Measurements from ENCODE around the gene CERT1. TPM values are rescaled to one million over a fixed set of nuclear protein-coding genes. Genes with fewer than 3 reads are reported as not detected.
A peak's percentile ranks its signal among the peaks of the same experiment; 100 is the strongest.
"Not testable (repeated sequence)": the region's sequence is repeated elsewhere in the genome, so short reads cannot be mapped to it uniquely, and the experiment has no call there.

CERT1 gene
- polyA plus RNA-seq, 4 donors = 54.0 to 64.9 (median 62.2) TPM

GRCh38 chr5:75524071-75524470, 12.6 kb upstream of the CERT1 start:
- no peak for DNase-seq (ENCODE audit: low read depth in 4 of 4, low spot score in 3 of 4)

- no peak for DNase-seq (ENCODE audit: low read depth in 4 of 4, low spot score in 3 of 4)
Measured at GRCh38 chr5:75523275-75523674, 11.8 kb upstream of the CERT1 start.

- no peak for DNase-seq (ENCODE audit: low read depth in 4 of 4, low spot score in 3 of 4)
Measured at GRCh38 chr5:75522542-75522941, 11.1 kb upstream of the CERT1 start.

GRCh38 chr5:75522025-75522424, 10.6 kb upstream of the CERT1 start:
- no peak for DNase-seq (ENCODE audit: low read depth in 4 of 4, low spot score in 3 of 4)

GRCh38 chr5:75521195-75521594, 9.8 kb upstream of the CERT1 start:
- DNase-seq (ENCODE audit: low read depth in 4 of 4, low spot score in 3 of 4) = no peak

- DNase-seq (ENCODE audit: low read depth in 4 of 4, low spot score in 3 of 4) = no peak
Measured at GRCh38 chr5:75519761-75520160, 8.3 kb upstream of the CERT1 start.

- no peak for DNase-seq (ENCODE audit: low read depth in 4 of 4, low spot score in 3 of 4)
Measured at GRCh38 chr5:75514323-75514722, 2.9 kb upstream of the CERT1 start.

GRCh38 chr5:75513841-75514240, 2.4 kb upstream of the CERT1 start:
- no peak for DNase-seq (ENCODE audit: low read depth in 4 of 4, low spot score in 3 of 4)

- no peak for DNase-seq (ENCODE audit: low read depth in 4 of 4, low spot score in 3 of 4)
Measured at GRCh38 chr5:75512383-75513074, 1.1 kb upstream of the CERT1 start.

- DNase-seq (ENCODE audit: low read depth in 4 of 4, low spot score in 3 of 4) = peak in 2 of 4 donors; percentile 30 to 60
Measured at GRCh38 chr5:75510836-75511434, 494 bp downstream of the CERT1 start.

- peak in 2 of 4 donors; percentile 18 to 32 for DNase-seq (ENCODE audit: low read depth in 4 of 4, low spot score in 3 of 4)
Measured at GRCh38 chr5:75510417-75510835, 1.0 kb downstream of the CERT1 start.

GRCh38 chr5:75509956-75510355, 1.5 kb downstream of the CERT1 start:
- DNase-seq (ENCODE audit: low read depth in 4 of 4, low spot score in 3 of 4) = no peak

GRCh38 chr5:75509546-75509945, 1.9 kb downstream of the CERT1 start:
- no peak for DNase-seq (ENCODE audit: low read depth in 4 of 4, low spot score in 3 of 4)

GRCh38 chr5:75507841-75508240, 3.6 kb downstream of the CERT1 start:
- DNase-seq (ENCODE audit: low read depth in 4 of 4, low spot score in 3 of 4) = no peak

GRCh38 chr5:75505112-75505511, 6.3 kb downstream of the CERT1 start:
- DNase-seq (ENCODE audit: low read depth in 4 of 4, low spot score in 3 of 4) = not testable (repeated sequence)

GRCh38 chr5:75498875-75499274, 12.6 kb downstream of the CERT1 start:
- not testable (repeated sequence) for DNase-seq (ENCODE audit: low read depth in 4 of 4, low spot score in 3 of 4)

- no peak for DNase-seq (ENCODE audit: low read depth in 4 of 4, low spot score in 3 of 4)
Measured at GRCh38 chr5:75498208-75498777, 13.1 kb downstream of the CERT1 start.

GRCh38 chr5:75496026-75496425, 15.4 kb downstream of the CERT1 start:
- no peak for DNase-seq (ENCODE audit: low read depth in 4 of 4, low spot score in 3 of 4)

- no peak for DNase-seq (ENCODE audit: low read depth in 4 of 4, low spot score in 3 of 4)
Measured at GRCh38 chr5:75491621-75492020, 19.8 kb downstream of the CERT1 start.

- not testable (repeated sequence) for DNase-seq (ENCODE audit: low read depth in 4 of 4, low spot score in 3 of 4)
Measured at GRCh38 chr5:75489847-75490246, 21.6 kb downstream of the CERT1 start.

GRCh38 chr5:75484605-75485004, 26.8 kb downstream of the CERT1 start:
- no peak for DNase-seq (ENCODE audit: low read depth in 4 of 4, low spot score in 3 of 4)

- no peak for DNase-seq (ENCODE audit: low read depth in 4 of 4, low spot score in 3 of 4)
Measured at GRCh38 chr5:75482482-75482881, 28.9 kb downstream of the CERT1 start.
